ENCODE measurements around the gene RBM45. TPM values are rescaled to one million over a fixed set of nuclear protein-coding genes. Genes with fewer than 3 reads are reported as not detected.

Gene RBM45
- polyA plus RNA-seq, 1 donor (not counting 4 experiments of a cell fraction or from before 2014, with no cell fraction given): 19.1 TPM

DNA sequence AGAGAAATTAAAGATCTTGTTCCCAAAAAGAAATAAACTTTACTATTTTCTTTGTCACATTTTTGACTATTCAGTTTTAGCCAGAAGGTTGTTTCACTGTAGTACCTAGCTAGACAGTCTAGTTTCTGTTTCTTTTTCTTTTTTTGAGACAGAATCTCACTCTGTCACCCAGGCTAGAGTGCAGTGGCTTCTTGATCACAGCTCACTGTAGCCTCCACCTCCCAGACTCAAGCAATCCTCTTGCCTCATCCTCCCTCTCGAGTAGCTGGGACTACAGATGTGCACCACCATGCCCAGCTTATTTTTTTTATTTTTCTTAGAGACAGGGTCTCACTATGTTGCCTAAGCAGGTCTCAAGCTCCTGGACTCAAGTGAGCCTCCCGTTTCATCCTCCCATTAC is 2.2 kb downstream of the RBM45 start:
- no peak for FAIRE-seq
- TF ChIP-seq CTCF (optimal IDR thresholded peaks at IDR 0.05 in 1 of 3, IDR thresholded peaks at IDR 0.05 in 1 of 3, conservative IDR thresholded peaks at IDR 0.05 in 1 of 3; ENCODE audit: extremely low read depth in 1 of 3, insufficient read depth in 2 of 3, low read length in 3 of 3) (no peak), EZH2 (IDR thresholded peaks at IDR 0.05; ENCODE audit: low read length) (no peak)
- dilution Hi-C loops (cut with MboI; ENCODE audit: extremely low pct_ligation_motif_present, low sequenced_read_pairs): no loop called here

DNA sequence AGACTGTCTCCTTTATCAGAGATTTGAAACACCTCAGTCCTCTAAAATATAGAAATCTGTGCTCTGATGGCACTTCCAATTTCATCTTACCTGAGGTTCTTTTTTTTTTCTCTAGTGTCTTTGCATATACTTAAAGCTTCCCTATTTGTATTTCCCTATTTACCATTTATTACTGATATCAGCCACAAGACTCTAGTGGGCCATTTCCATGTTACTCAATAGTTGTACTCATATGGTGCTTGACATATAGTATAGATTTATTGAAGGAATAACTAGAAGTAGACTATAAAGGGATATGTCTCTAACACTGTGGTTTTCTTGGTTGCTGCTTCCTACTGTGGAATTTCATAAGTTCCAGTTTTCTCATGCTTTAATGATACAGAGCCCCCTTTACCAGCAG is 3.0 kb downstream of the RBM45 start:
- H3K27ac ChIP-seq (ENCODE audit: control insufficient read depth, insufficient read depth, low read length): no peak overlapping the region
- DNase-seq (ENCODE audit: low read depth, low spot score) (no peak), FAIRE-seq (no peak)
- no peak overlapping the region for H3K9ac ChIP-seq (ENCODE audit: control insufficient read depth, extremely low read depth, insufficient read depth, low read length)
- TF ChIP-seq EZH2 (IDR thresholded peaks at IDR 0.05; ENCODE audit: low read length): no peak
- TF ChIP-seq CTCF (optimal IDR thresholded peaks at IDR 0.05 in 1 of 3, IDR thresholded peaks at IDR 0.05 in 1 of 3, conservative IDR thresholded peaks at IDR 0.05 in 1 of 3; ENCODE audit: extremely low read depth in 1 of 3, insufficient read depth in 2 of 3, low read length in 3 of 3): no peak
- H3K9me1 ChIP-seq (ENCODE audit: control insufficient read depth, extremely low read depth, insufficient read depth, low read length): no peaks in the 10 kb centered on the region
- peaks cover 12% of the 10 kb centered on the region for H3K79me2 ChIP-seq (ENCODE audit: control insufficient read depth, insufficient read depth, low read length)
- peaks cover 10% of the 10 kb centered on the region for H3K4me1 ChIP-seq (ENCODE audit: control insufficient read depth, extremely low read depth, insufficient read depth, low read length)
- no peaks in the 10 kb centered on the region for H4K20me1 ChIP-seq (ENCODE audit: control insufficient read depth, extremely low read depth, insufficient read depth, low read length)
- no peaks in the 10 kb centered on the region for H3K9me3 ChIP-seq (ENCODE audit: control insufficient read depth, low read depth, low read length)
- no peak overlapping the region for H3K4me2 ChIP-seq (ENCODE audit: control insufficient read depth, extremely low read depth, insufficient read depth, low read depth, low read length)
- H3K4me3 ChIP-seq (ENCODE audit: control insufficient read depth in 2 of 3, extremely low read depth in 1 of 3, insufficient read depth in 2 of 3, low read depth in 1 of 3, low read length in 3 of 3): no peak overlapping the region
- no peaks in the 10 kb centered on the region for H3K27me3 ChIP-seq (ENCODE audit: control insufficient read depth, extremely low read depth, insufficient read depth, low read length)
- H3K36me3 ChIP-seq (ENCODE audit: control insufficient read depth in 2 of 2, extremely low read depth in 1 of 2, insufficient read depth in 2 of 2, low read length in 2 of 2): no peaks in the 10 kb centered on the region
- dilution Hi-C loops (cut with MboI; ENCODE audit: extremely low pct_ligation_motif_present, low sequenced_read_pairs): no loop called here
- H2AFZ ChIP-seq (ENCODE audit: control insufficient read depth, low read length): no peak overlapping the region

More for the DNA sequence above, 2.2 kb downstream of the RBM45 start:
- no peaks in the 10 kb centered on the region for H3K9me1 ChIP-seq (ENCODE audit: control insufficient read depth, extremely low read depth, insufficient read depth, low read length)
- no peaks in the 10 kb centered on the region for H3K9me3 ChIP-seq (ENCODE audit: control insufficient read depth, low read depth, low read length)
- no peaks in the 10 kb centered on the region for H3K36me3 ChIP-seq (ENCODE audit: control insufficient read depth in 2 of 2, extremely low read depth in 1 of 2, insufficient read depth in 2 of 2, low read length in 2 of 2)
- no peak overlapping the region for H3K4me3 ChIP-seq (ENCODE audit: control insufficient read depth in 2 of 3, extremely low read depth in 1 of 3, insufficient read depth in 2 of 3, low read depth in 1 of 3, low read length in 3 of 3)
- peaks cover 12% of the 10 kb centered on the region for H3K79me2 ChIP-seq (ENCODE audit: control insufficient read depth, insufficient read depth, low read length)
- H2AFZ ChIP-seq (ENCODE audit: control insufficient read depth, low read length): no peak overlapping the region
- no peak for DNase-seq (ENCODE audit: low read depth, low spot score)
- H3K27me3 ChIP-seq (ENCODE audit: control insufficient read depth, extremely low read depth, insufficient read depth, low read length): no peaks in the 10 kb centered on the region
- H3K9ac ChIP-seq (ENCODE audit: control insufficient read depth, extremely low read depth, insufficient read depth, low read length): no peak overlapping the region
- H4K20me1 ChIP-seq (ENCODE audit: control insufficient read depth, extremely low read depth, insufficient read depth, low read length): no peaks in the 10 kb centered on the region
- peaks cover 10% of the 10 kb centered on the region for H3K4me1 ChIP-seq (ENCODE audit: control insufficient read depth, extremely low read depth, insufficient read depth, low read length)
- no peak overlapping the region for H3K27ac ChIP-seq (ENCODE audit: control insufficient read depth, insufficient read depth, low read length)
- no peak overlapping the region for H3K4me2 ChIP-seq (ENCODE audit: control insufficient read depth, extremely low read depth, insufficient read depth, low read depth, low read length)
